ENCODE measurements around the gene SPATA6L.
A peak's percentile ranks its signal among the peaks of the same experiment; 100 is the strongest.
"Not testable (repeated sequence)": the region's sequence is repeated elsewhere in the genome, so short reads cannot be mapped to it uniquely, and the experiment has no call there.

Gene SPATA6L

GRCh38 chr9:4615778-4616177 is 50.5 kb downstream of the SPATA6L start:
- Histone ChIP-seq H3K27ac (ENCODE audit: low read depth, low read length) (no peak overlapping the region), H3K9ac (ENCODE audit: low read length) (no peak overlapping the region), H3K36me3 (ENCODE audit: control insufficient read depth, insufficient read depth, low read length) (no peaks in the 10 kb centered on the region), H3K27me3 (ENCODE audit: control insufficient read depth, insufficient read depth, low read length) (no peaks in the 10 kb centered on the region), H3K4me1 (ENCODE audit: control insufficient read depth, insufficient read depth, low read length) (no peaks in the 10 kb centered on the region), H3K4me3 (ENCODE audit: low read length) (no peak overlapping the region)

- Histone ChIP-seq H3K9ac (ENCODE audit: low read length) (no peak overlapping the region), H3K27ac (ENCODE audit: low read depth, low read length) (no peak overlapping the region), H3K4me3 (ENCODE audit: low read length) (no peak overlapping the region), H3K36me3 (ENCODE audit: control insufficient read depth, insufficient read depth, low read length) (no peaks in the 10 kb centered on the region), H3K4me1 (ENCODE audit: control insufficient read depth, insufficient read depth, low read length) (no peaks in the 10 kb centered on the region), H3K27me3 (ENCODE audit: control insufficient read depth, insufficient read depth, low read length) (no peaks in the 10 kb centered on the region)
Measured at GRCh38 chr9:4615251-4615650, 51.0 kb downstream of the SPATA6L start.

GRCh38 chr9:4614627-4615026 is 51.7 kb downstream of the SPATA6L start:
- H3K9ac ChIP-seq (ENCODE audit: low read length), result no peak overlapping the region
- H3K27me3 ChIP-seq (ENCODE audit: control insufficient read depth, insufficient read depth, low read length), result no peaks in the 10 kb centered on the region
- no peaks in the 10 kb centered on the region for H3K36me3 ChIP-seq (ENCODE audit: control insufficient read depth, insufficient read depth, low read length)
- H3K4me3 ChIP-seq (ENCODE audit: low read length), result no peak overlapping the region
- no peak overlapping the region for H3K27ac ChIP-seq (ENCODE audit: low read depth, low read length)
- H3K4me1 ChIP-seq (ENCODE audit: control insufficient read depth, insufficient read depth, low read length), result no peaks in the 10 kb centered on the region

- H3K4me3 ChIP-seq (ENCODE audit: low read length); H3K9ac ChIP-seq (ENCODE audit: low read length); H3K27me3 ChIP-seq (ENCODE audit: control insufficient read depth, insufficient read depth, low read length); H3K4me1 ChIP-seq (ENCODE audit: control insufficient read depth, insufficient read depth, low read length); H3K36me3 ChIP-seq (ENCODE audit: control insufficient read depth, insufficient read depth, low read length); H3K27ac ChIP-seq (ENCODE audit: low read depth, low read length): not testable (repeated sequence)
Measured at GRCh38 chr9:4606033-4606432, 60.2 kb downstream of the SPATA6L start.

GRCh38 chr9:4604678-4605095 is 61.6 kb downstream of the SPATA6L start:
- no peak overlapping the region for H3K4me3 ChIP-seq (ENCODE audit: low read length)
- no peaks in the 10 kb centered on the region for H3K4me1 ChIP-seq (ENCODE audit: control insufficient read depth, insufficient read depth, low read length)
- no peaks in the 10 kb centered on the region for H3K36me3 ChIP-seq (ENCODE audit: control insufficient read depth, insufficient read depth, low read length)
- no peak overlapping the region for H3K9ac ChIP-seq (ENCODE audit: low read length)
- no peak overlapping the region for H3K27ac ChIP-seq (ENCODE audit: low read depth, low read length)
- H3K27me3 ChIP-seq (ENCODE audit: control insufficient read depth, insufficient read depth, low read length), result no peaks in the 10 kb centered on the region

GRCh38 chr9:4603830-4604229 is 62.5 kb downstream of the SPATA6L start:
- Histone ChIP-seq H3K4me3 (ENCODE audit: low read length) (no peak overlapping the region), H3K27me3 (ENCODE audit: control insufficient read depth, insufficient read depth, low read length) (no peaks in the 10 kb centered on the region), H3K27ac (ENCODE audit: low read depth, low read length) (no peak overlapping the region), H3K36me3 (ENCODE audit: control insufficient read depth, insufficient read depth, low read length) (no peaks in the 10 kb centered on the region), H3K4me1 (ENCODE audit: control insufficient read depth, insufficient read depth, low read length) (no peaks in the 10 kb centered on the region), H3K9ac (ENCODE audit: low read length) (no peak overlapping the region)

- H3K27me3 ChIP-seq (ENCODE audit: control insufficient read depth, insufficient read depth, low read length), result no peaks in the 10 kb centered on the region
- no peak overlapping the region for H3K9ac ChIP-seq (ENCODE audit: low read length)
- no peak overlapping the region for H3K4me3 ChIP-seq (ENCODE audit: low read length)
- H3K27ac ChIP-seq (ENCODE audit: low read depth, low read length), result no peak overlapping the region
- peaks cover 11% of the 10 kb centered on the region for H3K4me1 ChIP-seq (ENCODE audit: control insufficient read depth, insufficient read depth, low read length)
- H3K36me3 ChIP-seq (ENCODE audit: control insufficient read depth, insufficient read depth, low read length), result no peaks in the 10 kb centered on the region
Measured at GRCh38 chr9:4600368-4600767, 65.9 kb downstream of the SPATA6L start.

- H3K9ac ChIP-seq (ENCODE audit: low read length), result no peak overlapping the region
- peak overlapping the region; percentile 51 for H3K27ac ChIP-seq (ENCODE audit: low read depth, low read length)
- H3K4me3 ChIP-seq (ENCODE audit: low read length), result no peak overlapping the region
- no peaks in the 10 kb centered on the region for H3K27me3 ChIP-seq (ENCODE audit: control insufficient read depth, insufficient read depth, low read length)
- H3K4me1 ChIP-seq (ENCODE audit: control insufficient read depth, insufficient read depth, low read length), result peaks cover 15% of the 10 kb centered on the region
- H3K36me3 ChIP-seq (ENCODE audit: control insufficient read depth, insufficient read depth, low read length), result no peaks in the 10 kb centered on the region
Measured at GRCh38 chr9:4596165-4596922, 69.9 kb downstream of the SPATA6L start.

- Histone ChIP-seq H3K36me3 (ENCODE audit: control insufficient read depth, insufficient read depth, low read length) (no peaks in the 10 kb centered on the region), H3K4me1 (ENCODE audit: control insufficient read depth, insufficient read depth, low read length) (peaks cover 23% of the 10 kb centered on the region), H3K27me3 (ENCODE audit: control insufficient read depth, insufficient read depth, low read length) (no peaks in the 10 kb centered on the region), H3K27ac (ENCODE audit: low read depth, low read length) (no peak overlapping the region), H3K4me3 (ENCODE audit: low read length) (no peak overlapping the region), H3K9ac (ENCODE audit: low read length) (no peak overlapping the region)
Measured at GRCh38 chr9:4594994-4595393, 71.3 kb downstream of the SPATA6L start.

- no peaks in the 10 kb centered on the region for H3K27me3 ChIP-seq (ENCODE audit: control insufficient read depth, insufficient read depth, low read length)
- no peaks in the 10 kb centered on the region for H3K36me3 ChIP-seq (ENCODE audit: control insufficient read depth, insufficient read depth, low read length)
- no peak overlapping the region for H3K4me3 ChIP-seq (ENCODE audit: low read length)
- H3K4me1 ChIP-seq (ENCODE audit: control insufficient read depth, insufficient read depth, low read length), result peaks cover 23% of the 10 kb centered on the region
- no peak overlapping the region for H3K9ac ChIP-seq (ENCODE audit: low read length)
- no peak overlapping the region for H3K27ac ChIP-seq (ENCODE audit: low read depth, low read length)
Measured at GRCh38 chr9:4594545-4594944, 71.7 kb downstream of the SPATA6L start.

- H3K27ac ChIP-seq (ENCODE audit: low read depth, low read length), result no peak overlapping the region
- H3K4me3 ChIP-seq (ENCODE audit: low read length), result no peak overlapping the region
- no peaks in the 10 kb centered on the region for H3K36me3 ChIP-seq (ENCODE audit: control insufficient read depth, insufficient read depth, low read length)
- H3K4me1 ChIP-seq (ENCODE audit: control insufficient read depth, insufficient read depth, low read length), result peaks cover 31% of the 10 kb centered on the region
- no peak overlapping the region for H3K9ac ChIP-seq (ENCODE audit: low read length)
- no peaks in the 10 kb centered on the region for H3K27me3 ChIP-seq (ENCODE audit: control insufficient read depth, insufficient read depth, low read length)
Measured at GRCh38 chr9:4592886-4593285, 73.4 kb downstream of the SPATA6L start.

- H3K27ac ChIP-seq (ENCODE audit: low read depth, low read length), result no peak overlapping the region
- H3K27me3 ChIP-seq (ENCODE audit: control insufficient read depth, insufficient read depth, low read length), result no peaks in the 10 kb centered on the region
- H3K4me3 ChIP-seq (ENCODE audit: low read length), result no peak overlapping the region
- H3K9ac ChIP-seq (ENCODE audit: low read length), result no peak overlapping the region
- no peaks in the 10 kb centered on the region for H3K36me3 ChIP-seq (ENCODE audit: control insufficient read depth, insufficient read depth, low read length)
- H3K4me1 ChIP-seq (ENCODE audit: control insufficient read depth, insufficient read depth, low read length), result peaks cover 30% of the 10 kb centered on the region
Measured at GRCh38 chr9:4592295-4592694, 74.0 kb downstream of the SPATA6L start.

GRCh38 chr9:4591123-4591500 is 75.2 kb downstream of the SPATA6L start:
- H3K4me3 ChIP-seq (ENCODE audit: low read length), result no peak overlapping the region
- H3K4me1 ChIP-seq (ENCODE audit: control insufficient read depth, insufficient read depth, low read length), result peaks cover 26% of the 10 kb centered on the region
- H3K36me3 ChIP-seq (ENCODE audit: control insufficient read depth, insufficient read depth, low read length), result no peaks in the 10 kb centered on the region
- peak overlapping the region; percentile 78 for H3K27ac ChIP-seq (ENCODE audit: low read depth, low read length)
- no peaks in the 10 kb centered on the region for H3K27me3 ChIP-seq (ENCODE audit: control insufficient read depth, insufficient read depth, low read length)
- no peak overlapping the region for H3K9ac ChIP-seq (ENCODE audit: low read length)

All from rectal smooth muscle tissue (tissue), 1 donor.